Measurements from ENCODE around the gene QRICH1.

QRICH1 gene

GRCh38 chr3:49120096-49120437, 26.2 kb upstream of the QRICH1 start:
- H3K4me3 ChIP-seq (ENCODE audit: low read length) = peak overlapping the region; percentile 94
- no peak for DNase-seq (ENCODE audit: low read depth, low spot score)

- peak overlapping the region; percentile 94 for H3K4me3 ChIP-seq (ENCODE audit: low read length)
- DNase-seq (ENCODE audit: low read depth, low spot score) = no peak
Measured at GRCh38 chr3:49119439-49119838, 25.6 kb upstream of the QRICH1 start.

DNA sequence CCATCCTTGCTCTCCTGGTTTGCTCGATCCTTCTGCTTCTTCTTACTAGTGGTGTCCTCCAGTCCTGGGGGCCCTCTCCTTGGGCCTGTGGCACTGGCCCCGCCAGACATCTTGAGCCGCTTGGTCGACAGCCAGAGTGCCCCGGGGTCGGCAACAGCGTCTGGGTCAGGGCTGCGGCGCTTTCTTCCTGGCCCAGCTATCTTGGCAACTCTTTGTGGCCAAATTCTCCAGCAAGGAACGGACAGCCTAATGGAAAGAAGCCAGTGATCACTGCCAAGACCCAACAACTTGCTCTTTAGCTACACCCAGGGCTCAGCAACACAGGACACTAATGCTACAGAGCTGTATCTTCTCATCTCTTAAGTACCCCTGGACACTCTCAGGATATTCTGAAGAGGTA, 25.2 kb upstream of the QRICH1 start:
- DNase-seq (ENCODE audit: low read depth, low spot score) = no peak

GRCh38 chr3:49112262-49112661, 18.4 kb upstream of the QRICH1 start:
- DNase-seq (ENCODE audit: low read depth, low spot score) = no peak

More for the DNA sequence above, 25.2 kb upstream of the QRICH1 start:
- H3K4me3 ChIP-seq (ENCODE audit: low read length) = peak overlapping the region; percentile 94

GRCh38 chr3:49111347-49111746, 17.5 kb upstream of the QRICH1 start:
- H3K4me3 ChIP-seq (ENCODE audit: low read length) = no peak overlapping the region
- DNase-seq (ENCODE audit: low read depth, low spot score) = no peak

More at GRCh38 chr3:49112262-49112661, 18.4 kb upstream of the QRICH1 start:
- H3K4me3 ChIP-seq (ENCODE audit: low read length) = no peak overlapping the region

- H3K4me3 ChIP-seq (ENCODE audit: low read length) = no peak overlapping the region
- no peak for DNase-seq (ENCODE audit: low read depth, low spot score)
Measured at GRCh38 chr3:49110780-49111179, 16.9 kb upstream of the QRICH1 start.

DNA sequence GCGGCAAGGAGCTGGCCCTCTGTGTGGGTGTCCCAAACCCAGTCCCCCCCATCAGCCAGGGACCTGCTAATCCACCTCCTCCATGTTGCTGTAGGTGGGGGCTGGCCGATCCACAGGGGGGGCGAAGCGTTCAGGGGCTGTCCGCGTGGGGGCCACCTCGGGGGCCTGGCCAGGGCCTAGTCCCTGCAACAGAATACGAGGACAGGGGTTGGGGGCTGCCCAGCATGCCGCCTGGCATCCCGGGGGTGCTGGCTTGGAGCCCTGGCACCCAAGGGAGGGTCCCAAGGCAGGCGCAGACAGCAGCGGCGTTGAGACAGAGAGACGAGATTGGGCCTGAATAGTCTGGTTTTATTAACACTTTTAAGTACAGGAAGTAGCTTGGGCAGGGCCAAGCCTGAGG, 14.5 kb upstream of the QRICH1 start:
- DNase-seq (ENCODE audit: low read depth, low spot score) = no peak
- H3K4me3 ChIP-seq (ENCODE audit: low read length) = no peak overlapping the region

- peak within 1 kb of the TSS; percentile 98 for H3K4me3 ChIP-seq (ENCODE audit: low read length)
- peak; percentile 86 for DNase-seq (ENCODE audit: low read depth, low spot score)
Measured at GRCh38 chr3:49104427-49105291, 10.8 kb upstream of the QRICH1 start, which contains the start of gene QARS1. Gene QARS1, minus strand, starts transcription at chr3:49104757. Its CDS starts 24 bp downstream, at chr3:49104733.

GRCh38 chr3:49104052-49104426, 10.2 kb upstream of the QRICH1 start:
- DNase-seq (ENCODE audit: low read depth, low spot score) = no peak
- peak overlapping the region; percentile 98 for H3K4me3 ChIP-seq (ENCODE audit: low read length)

GRCh38 chr3:49100046-49100615, 6.3 kb upstream of the QRICH1 start:
- no peak for DNase-seq (ENCODE audit: low read depth, low spot score)
- H3K4me3 ChIP-seq (ENCODE audit: low read length) = no peak overlapping the region

DNA sequence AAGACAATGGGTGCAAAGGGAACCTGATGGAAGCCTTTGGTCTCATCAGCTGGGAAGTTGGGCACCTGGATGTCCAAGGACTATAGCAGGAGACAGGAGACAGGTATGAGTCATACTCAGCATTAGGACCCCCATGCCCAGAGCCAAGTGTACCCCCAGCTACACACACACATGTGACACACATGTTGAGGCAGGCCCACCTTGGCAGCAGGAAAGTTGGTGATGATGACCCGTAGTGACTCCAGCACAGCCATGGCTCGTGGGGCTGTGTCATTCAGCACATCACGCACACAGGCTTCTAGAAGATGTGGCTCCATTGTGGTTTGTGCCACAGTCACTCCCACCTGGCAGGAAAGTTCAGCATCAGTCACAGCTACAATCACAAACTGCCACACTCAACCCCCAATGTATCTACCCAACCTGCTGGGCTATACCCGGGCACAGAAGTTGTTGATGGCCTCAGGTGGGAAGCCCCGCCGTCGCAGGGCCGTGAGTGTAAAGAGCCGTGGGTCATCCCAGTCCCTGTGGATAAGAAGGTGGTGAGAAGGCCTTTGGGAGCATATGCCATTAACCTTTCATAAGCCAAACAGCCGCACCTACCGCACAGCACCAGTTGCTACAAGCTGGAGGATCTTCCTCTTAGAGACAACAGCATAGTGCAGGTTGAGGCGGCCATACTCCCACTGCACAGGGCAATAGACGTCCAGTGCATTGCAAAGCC, 5.2 kb upstream of the QRICH1 start:
- DNase-seq (ENCODE audit: low read depth, low spot score) = peak; percentile 31
- H3K4me3 ChIP-seq (ENCODE audit: low read length) = no peak overlapping the region

- no peak overlapping the region for H3K4me3 ChIP-seq (ENCODE audit: low read length)
- DNase-seq (ENCODE audit: low read depth, low spot score) = peak; percentile 51
Measured at GRCh38 chr3:49098429-49098828, 4.6 kb upstream of the QRICH1 start.

DNA sequence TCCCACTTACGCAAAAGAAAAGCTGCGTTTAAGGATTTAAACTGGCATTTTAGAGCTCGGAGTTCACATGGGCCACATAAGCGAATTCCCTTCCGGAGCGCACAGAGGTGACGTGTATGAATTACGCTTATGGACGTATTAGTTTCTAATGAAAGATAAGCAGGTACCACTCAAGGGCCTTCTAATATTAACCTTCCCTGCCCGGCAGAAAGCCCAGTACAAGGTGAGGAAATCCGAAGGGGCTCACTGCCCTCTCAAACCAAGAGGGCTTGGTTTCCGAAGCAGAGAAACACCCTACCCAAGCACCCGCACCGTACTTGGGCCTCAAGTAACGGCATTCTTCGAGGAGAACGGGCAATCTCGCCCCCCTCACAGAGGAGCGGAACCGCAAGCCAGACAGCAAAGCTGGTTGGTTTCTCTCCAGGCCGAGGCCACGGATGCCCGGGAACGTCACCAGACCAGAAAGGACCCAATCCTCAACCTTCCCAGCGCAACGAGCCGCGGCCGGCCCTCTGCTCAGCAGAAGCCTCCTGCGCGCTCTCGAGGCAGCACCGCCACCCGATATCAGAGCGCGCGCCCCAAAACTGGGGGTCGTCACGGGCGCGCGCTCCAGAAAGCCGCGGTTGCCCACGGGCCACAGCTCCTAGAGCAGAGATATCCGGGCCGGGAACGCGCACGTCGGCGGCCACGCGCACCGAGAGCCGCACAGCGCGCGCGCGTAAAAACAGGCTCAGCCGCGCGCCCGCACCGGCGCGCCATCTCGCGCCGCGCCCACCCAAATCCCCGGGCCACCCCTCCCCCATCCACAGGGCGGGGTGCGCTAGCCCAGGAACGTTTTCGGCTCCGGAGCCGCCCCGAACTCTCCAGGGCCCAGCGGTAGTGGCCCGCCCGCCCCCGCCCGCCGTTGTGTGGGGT, 676 bp downstream of the QRICH1 start:
- H3K4me3 ChIP-seq (ENCODE audit: low read length) = peak overlapping the region; percentile 100
- DNase-seq (ENCODE audit: low read depth, low spot score) = peak; percentile 83

GRCh38 chr3:49081429-49081828, 12.4 kb downstream of the QRICH1 start:
- no peak overlapping the region for H3K4me3 ChIP-seq (ENCODE audit: low read length)
- DNase-seq (ENCODE audit: low read depth, low spot score) = no peak

GRCh38 chr3:49079270-49079669, 14.6 kb downstream of the QRICH1 start:
- no peak for DNase-seq (ENCODE audit: low read depth, low spot score)
- no peak overlapping the region for H3K4me3 ChIP-seq (ENCODE audit: low read length)

- H3K4me3 ChIP-seq (ENCODE audit: low read length) = no peak overlapping the region
- DNase-seq (ENCODE audit: low read depth, low spot score) = no peak
Measured at GRCh38 chr3:49076646-49077045, 17.2 kb downstream of the QRICH1 start.

DNA sequence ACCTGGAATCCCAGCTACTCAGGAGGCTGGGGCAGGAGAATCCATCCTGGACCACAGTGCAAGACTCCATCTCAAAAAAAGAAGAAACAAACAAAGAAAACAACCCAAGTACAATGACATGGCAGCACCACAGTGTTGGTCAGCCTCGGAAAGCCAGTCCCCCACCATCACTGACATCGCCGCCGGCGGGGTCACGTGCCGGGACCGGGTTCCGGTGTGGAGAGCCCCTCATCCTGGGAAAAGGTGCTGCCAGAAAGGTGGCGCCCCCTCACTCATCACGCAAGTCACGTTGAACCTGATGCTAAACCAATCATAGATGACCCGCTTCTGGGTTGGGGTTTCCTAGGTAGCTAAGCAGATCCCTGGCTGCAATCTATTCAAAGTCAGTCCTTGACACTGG, 17.8 kb downstream of the QRICH1 start:
- DNase-seq (ENCODE audit: low read depth, low spot score) = no peak
- H3K4me3 ChIP-seq (ENCODE audit: low read length) = no peak overlapping the region

DNA sequence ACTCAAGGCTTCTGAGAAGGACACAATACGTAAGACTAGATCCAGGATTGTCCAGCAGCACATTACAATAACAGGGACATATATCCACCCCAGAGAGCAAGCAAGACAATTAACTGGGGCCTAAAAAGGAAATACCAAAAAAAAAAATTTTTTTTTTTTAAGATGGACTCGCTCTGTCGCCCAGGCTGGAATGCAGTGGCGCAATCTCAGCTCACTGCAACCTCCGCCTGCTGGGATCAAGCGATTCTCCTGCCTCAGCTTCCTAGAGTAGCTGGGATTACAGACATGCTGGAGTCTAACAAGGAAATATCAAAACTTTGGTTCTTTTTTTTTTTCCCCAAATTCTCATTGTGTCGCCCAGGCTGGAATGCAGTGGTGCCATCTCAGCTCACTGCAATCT, 35.9 kb downstream of the QRICH1 start:
- DNase-seq (ENCODE audit: low read depth, low spot score) = no peak
- no peak overlapping the region for H3K4me3 ChIP-seq (ENCODE audit: low read length)

DNA sequence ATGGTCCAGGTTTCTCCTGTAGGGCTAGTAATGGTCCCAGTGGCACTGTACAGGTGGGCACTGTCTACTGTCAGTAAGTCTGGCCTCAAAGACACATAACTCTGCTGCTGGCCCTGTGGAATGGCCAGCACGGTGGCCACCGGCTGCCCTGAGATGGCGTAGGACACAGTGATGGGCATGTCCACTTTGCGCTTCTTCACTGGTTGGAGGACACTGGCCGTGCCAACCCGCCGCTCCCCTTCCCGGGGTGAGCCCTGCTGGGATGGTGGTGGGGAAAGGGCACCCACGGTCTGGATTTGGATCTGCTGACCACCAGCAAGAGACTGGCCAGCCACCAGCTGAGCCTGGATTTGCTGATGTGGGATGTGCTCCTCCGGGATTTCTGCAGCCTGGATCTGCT, 36.6 kb downstream of the QRICH1 start:
- DNase-seq (ENCODE audit: low read depth, low spot score) = no peak
- H3K4me3 ChIP-seq (ENCODE audit: low read length) = no peak overlapping the region
